ENCODE measurements around the gene PRSS33.

PRSS33 gene

DNA sequence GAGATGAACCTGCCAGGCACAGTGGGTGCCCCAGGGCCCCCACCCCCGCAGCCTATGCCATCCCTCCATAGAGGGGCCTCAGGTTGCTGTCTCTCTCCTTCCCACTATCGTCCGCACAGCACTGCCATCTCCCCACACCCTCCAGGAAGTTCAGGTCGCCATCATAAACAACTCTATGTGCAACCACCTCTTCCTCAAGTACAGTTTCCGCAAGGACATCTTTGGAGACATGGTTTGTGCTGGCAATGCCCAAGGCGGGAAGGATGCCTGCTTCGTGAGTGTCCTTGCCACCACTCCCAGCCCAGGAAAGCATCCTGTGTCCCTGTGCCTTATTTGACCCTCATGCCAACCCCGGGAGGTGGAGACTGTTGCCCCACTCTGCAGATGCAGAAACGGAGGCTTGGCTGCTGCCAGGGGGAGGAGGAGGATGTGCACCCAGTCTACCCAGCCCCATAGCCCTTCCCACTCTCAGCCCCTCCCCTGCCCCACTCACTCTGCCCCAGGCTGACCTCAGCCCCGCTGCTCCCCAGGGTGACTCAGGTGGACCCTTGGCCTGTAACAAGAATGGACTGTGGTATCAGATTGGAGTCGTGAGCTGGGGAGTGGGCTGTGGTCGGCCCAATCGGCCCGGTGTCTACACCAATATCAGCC, 33.6 kb upstream of the PRSS33 start:
- DNase-seq = no peak

DNA sequence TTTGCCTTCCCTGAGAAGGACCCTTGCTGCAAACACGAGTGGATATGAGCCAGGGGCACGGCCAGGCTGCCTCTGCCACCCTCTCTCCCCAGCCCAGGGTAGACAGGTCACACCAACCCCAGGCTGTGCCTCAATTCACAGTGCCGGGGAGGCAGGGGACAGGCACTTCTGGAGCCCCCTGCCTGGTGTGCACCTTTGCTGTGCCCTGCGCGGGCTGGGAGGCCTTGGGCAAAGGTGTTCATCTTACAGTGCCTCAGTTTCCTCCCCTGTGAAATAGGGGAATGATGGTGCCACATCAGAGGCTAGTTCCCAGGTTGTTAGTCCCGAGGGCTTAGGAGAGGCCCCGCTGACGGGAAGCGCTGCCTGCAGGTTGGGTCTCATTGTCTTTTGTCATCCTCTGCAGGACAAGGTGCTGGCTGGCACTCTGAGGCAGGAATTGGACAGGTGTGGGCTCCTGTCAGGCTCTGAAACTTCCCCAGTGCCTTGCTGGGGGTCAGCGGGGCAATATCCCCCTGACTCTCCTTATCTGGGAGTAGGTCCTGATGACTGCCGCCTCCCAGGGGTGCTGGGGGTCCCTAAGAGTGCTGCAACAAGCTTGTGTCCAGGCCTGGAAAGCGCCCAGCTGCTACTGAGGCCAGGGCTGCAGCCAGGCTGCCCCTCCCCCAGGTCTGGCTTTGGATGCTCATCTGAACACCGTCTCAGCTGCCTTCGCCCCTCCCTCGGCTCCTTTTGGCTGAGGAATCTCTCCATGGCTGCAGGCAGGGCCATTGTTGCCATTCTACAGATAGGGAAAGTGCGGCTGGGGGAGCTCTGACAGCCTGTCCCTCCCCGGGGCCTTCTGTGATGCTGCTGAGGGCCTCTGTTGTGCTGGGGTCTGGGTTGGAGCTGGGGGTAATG, 32.8 kb upstream of the PRSS33 start:
- DNase-seq = no peak

DNA sequence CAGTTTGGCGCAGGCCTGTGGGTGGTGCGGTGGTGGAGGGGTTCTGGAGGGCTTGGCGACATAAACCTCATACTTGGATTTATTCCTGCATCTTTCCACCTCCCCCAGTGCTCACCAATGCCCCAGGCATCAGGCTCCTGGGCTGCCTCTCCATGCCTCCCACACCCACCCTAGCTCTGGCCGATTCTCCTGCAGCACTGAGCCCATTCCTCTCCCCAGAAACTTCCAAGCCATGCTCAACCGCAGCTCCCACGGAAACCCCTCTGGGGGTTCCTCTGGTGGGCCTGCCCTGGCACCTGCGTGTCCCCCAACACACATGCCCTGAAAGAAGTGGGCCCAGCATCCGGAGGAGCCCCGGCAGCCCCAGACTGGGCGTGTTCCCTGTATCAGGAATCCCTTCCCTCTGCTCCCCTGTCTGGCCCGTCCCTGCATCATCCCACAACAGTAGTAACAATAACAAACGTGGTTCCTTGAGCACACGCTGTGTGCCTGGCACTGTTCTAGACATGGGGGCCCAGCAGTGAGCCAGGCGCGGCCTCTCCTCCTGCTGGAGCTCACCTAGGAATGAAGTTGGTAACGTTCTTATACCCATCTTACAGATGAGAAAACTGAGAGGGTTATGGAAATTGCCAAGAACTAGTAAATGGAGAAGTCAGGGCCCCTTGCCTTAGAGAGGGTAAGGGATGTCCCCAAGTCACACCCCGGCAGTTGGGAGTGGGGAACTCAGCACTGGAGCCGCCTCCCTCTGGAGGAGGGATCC, 32.0 kb upstream of the PRSS33 start:
- no peak for DNase-seq

DNA sequence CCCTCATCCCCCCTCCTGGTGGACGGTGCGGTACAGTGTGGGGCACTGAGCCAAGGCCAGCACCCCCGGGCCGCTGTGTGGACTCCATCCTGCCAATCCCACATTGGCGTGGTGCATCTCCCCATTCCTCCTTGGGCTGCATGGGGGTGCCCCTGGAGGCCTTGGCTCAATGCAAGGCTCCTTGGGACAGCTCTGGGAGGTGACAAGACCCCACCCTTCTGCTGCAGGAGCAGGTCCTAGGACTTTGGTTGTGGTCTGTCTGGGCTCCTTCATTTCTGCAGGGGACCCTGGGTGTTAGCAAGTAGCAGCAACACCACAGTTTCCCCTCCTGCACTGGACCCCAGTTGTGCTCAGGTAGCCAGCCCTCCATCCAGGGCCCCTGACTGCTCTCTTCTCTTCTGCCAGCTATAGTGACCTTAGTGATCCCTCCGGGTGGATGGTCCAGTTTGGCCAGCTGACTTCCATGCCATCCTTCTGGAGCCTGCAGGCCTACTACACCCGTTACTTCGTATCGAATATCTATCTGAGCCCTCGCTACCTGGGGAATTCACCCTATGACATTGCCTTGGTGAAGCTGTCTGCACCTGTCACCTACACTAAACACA, 31.0 kb upstream of the PRSS33 start:
- DNase-seq = no peak

DNA sequence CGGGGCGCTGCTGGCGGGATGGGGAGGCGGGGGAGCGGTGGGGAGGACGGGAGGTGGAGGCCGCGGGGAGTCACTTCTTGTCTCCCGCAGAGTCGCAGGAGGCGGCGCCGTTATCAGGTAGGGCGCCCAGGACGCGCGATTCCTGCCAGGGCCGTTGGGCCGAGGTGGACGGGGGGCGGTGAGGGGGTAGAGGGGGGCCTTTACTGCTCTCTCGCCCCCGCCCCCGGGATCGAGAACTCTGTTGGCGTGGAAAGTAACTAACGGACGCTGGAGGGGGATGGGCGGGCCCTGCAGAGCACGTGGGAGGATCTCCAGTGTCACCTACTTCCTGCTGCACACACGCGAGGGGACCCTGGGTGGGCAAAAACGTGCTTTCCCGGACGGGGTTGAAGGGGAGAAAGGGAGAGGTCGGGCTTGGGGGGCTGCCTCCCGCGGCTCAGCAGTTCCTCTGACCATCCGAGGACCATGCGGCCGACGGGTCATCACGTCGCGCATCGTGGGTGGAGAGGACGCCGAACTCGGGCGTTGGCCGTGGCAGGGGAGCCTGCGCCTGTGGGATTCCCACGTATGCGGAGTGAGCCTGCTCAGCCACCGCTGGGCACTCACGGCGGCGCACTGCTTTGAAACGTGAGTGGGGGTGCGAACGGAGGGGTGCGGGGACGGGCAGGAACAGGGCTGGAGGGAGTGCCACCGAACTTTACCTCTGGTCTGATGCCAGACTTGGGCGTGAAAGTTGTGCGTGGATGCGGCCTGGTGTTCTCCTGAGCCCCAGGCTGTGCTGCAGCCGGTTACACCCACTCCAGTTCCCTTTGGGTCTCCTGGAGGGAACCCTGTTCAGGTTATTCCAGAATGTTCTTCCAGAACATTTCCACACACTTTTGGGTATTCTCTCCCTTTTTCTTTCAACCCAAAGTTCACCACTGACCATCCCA, 30.2 kb upstream of the PRSS33 start:
- no peak for DNase-seq

DNA sequence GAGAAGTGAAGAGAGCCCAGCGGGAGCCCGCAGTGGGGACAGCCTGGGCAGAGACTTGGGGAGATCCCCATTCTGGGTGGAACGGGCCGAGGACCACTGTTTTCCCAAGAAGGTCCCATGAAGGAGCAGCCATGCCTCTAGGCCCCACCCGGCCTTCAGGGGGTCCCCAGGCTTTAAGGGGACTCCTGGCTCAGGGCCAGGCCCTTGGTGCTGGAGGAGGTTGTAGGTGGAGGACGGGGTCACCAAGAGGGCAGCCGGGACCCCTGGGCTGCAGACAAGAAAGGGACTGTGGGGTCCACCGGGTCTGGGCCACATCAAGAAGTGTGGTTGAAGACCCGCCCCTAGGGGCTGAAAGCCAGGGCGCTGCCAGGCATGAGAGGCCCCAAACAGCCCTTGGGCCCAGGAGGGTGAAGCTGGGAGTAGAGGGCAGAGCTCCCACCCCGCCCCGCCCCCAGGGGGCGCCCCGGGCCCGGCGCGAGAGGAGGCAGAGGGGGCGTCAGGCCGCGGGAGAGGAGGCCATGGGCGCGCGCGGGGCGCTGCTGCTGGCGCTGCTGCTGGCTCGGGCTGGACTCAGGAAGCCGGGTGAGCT, 29.5 kb upstream of the PRSS33 start, which contains the start of gene PRSS21:
Gene PRSS21, plus strand, starts transcription at position 487 of the 589 bp plus-strand sequence. Its CDS starts 32 bp downstream, at position 519.
- DNase-seq = peak; percentile 42

DNA sequence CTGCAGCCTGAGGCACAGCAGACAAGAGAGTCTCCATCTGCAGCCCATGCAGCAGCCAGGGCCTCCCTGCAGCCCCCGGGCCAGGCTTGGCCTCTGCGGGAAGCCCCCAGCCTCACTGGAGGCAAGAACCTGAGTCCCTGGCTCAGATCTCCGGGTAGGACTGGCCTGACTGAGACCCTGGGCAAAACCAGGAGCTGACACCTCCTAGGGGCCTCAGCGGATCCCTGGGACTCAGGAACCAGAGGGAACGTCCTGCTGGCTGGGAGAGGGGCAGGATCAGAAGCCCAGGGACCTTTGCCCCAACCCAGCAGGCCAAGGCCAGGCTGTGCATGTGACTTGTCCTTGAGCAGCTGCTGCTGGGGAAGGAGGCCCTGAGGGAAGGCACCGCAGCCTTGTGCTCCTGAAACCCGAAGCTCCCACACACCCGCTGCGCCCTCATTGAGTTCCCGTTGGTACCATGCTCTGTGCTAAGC, 28.0 kb upstream of the PRSS33 start:
- no peak for DNase-seq

DNA sequence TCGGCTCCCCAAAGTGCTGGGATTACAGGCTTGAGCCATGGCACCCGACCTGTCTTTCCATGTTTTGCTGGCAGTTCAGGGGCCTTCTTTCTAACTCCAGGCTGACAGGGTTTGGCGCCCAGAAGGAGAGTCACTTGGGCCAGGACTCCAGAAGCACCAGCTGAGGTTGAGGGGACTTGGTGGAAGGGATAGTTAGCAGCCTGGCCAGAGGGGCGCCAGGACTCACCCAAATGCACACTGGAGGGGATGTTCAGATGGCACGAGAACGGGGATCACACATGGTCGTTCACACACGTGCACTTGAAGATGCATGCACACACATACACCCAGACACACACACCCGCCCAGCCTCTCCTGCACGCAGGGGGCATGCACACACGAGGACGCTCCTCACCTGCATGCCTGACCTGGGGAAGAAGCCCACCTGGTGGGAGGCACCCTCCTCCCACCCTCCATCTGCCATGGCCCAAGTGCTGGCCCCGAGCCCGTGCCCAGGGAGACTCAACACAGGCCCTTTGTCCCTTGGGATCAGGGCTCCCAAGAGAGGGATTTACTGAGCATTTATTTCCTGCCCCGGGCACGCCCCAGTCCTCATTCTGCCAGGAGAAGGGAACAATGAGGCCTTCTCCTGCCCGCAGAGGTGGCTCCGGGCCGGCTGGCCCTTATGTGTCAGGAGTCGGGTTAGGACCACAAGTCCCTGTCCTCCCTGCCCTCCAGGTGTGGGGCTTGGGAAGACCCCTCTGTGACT, 27.4 kb upstream of the PRSS33 start:
- no peak for DNase-seq

DNA sequence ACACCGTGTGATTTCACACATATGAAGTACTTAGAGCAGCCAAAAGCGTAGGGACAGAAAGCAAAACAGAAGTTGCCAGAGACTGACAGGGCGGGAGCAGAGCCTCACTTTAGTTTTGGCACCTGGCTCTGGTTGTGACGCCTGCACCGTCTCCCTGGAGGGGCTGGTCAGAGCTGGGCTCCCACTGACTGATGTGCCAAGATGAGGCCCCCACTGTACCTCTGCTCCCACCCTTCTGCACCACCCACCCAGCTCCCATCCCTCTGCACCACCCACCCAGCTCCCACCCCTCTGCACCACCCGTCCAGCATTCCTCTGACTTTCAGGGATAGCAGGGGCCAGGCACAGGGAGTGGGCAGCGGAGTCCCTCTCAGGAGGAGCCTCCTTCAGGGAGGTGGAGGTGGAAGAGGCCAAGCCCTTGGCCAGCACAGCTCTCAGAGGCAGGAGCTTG, 26.4 kb upstream of the PRSS33 start:
- DNase-seq = no peak

DNA sequence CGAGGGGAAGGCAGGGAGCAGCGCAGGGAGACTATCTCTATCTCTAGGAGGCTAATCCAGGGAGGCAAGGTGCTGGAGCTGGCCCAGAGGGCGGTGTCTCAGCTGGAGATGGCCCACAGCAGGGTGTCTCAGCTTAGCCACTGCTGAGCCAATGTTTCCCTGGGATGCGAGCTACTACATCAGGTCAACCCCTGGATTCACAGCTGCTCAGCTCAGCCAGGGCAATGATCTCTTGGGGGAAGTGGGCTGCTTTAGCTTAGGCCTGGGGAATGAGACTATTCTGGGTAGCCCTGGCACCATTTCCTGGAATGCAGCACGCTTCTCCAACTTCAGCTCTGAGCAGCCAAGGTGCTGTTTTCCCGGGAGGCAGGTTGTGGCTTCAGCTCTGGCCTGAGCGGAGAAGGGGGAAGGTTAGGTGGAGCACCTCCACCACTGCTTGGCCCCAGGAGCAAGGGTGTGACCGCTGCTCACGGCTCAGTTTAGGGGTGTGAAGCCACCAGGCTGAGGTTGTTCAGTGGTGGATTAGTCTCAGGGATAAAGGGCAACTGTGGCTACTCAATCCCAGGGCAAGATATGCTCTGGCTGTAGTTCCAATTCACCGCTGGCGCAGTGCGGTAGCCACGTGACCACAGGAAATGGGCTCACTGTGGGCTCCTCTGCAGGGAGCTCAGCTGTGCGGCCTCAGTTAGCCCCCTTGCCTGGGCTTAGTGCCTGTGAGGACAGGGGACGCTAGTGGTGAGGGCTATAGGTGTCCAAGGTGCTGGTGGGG, 24.5 kb upstream of the PRSS33 start:
- DNase-seq = no peak

DNA sequence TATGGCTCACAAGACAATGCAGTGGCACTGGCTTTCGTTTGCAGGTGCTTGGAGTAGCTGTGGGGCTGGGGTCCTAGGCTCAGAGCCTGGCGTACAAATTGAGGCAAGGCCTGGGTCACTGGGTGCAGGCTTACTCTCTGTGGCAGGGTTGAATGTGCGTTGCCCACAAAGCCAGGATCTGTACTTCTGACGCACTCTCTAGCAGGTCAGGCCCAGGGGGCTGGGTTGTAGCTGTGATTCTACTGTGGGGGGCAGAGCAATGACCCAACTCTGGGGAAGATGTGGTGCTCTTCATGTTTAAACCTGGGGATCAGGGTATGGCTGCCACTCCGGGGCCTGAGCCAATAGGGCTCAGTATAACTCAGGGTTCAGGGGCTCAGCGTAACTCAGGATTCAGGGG, 23.3 kb upstream of the PRSS33 start:
- DNase-seq = no peak

DNA sequence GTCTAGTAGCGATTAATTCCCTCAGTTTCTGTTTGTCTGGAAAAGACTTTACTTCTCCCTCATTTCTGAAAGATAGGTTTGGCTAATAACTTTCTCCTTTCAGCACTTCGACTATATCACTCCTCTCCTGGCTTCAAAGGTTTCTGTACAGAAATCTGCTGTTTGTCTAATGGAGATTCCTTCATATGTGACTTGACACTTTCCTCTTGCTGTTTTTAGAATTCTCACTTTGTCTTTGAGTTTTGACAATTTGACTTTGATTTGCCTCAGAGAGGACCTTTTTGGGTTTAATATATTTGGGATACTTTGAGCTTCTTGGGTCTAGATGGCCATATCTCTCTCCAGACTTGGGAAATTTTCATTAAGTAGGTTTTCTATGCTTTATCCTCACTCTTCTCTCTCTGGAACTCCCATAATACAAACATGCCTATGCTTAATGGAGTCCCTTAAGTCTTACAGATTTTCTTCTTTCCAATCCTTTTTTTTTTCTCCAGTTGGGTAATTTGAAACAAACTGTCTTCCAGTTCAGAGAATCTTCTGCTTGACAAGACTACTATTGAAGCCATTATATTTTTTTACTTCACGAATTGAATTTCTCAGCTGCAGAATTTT, 21.9 kb upstream of the PRSS33 start:
- DNase-seq = no peak

DNA sequence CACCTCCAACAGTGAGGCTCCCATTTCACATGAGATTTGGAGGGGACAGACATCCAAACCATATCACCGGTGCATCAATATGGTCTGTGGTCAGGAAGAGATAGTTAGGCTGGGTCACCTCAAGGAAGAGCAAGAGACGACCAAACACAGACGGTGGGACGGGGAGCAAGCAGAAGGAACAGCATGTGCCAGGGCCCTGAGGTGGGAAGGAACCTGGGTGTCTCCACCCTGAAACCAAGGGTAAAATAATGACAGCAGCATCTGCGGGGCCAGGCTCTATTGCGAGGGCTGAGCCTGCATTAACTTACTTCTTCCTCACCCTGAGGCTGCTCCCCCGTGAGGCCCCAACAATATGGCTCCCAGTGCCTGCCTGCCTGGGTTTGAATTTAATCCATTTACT, 20.8 kb upstream of the PRSS33 start:
- no peak for DNase-seq

DNA sequence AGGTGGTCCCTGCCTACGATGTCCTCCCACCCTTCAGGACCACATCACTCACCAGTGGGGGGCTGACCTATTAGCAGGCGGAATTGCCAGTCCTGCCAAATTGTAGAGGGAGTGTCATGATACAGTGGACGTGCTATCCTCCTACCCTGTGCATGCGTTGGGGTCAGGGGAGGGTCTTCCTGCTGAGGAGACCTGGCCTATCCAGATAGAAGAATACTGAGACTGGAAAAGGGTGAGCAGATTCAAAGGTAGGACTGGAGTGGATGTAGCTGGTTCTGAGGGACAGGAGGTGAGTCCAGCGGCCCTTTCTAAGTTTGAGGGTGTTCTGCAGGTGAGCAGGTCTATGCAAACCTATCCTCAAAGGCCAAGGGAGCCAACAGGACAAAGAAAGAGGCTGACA, 18.9 kb upstream of the PRSS33 start:
- no peak for DNase-seq

DNA sequence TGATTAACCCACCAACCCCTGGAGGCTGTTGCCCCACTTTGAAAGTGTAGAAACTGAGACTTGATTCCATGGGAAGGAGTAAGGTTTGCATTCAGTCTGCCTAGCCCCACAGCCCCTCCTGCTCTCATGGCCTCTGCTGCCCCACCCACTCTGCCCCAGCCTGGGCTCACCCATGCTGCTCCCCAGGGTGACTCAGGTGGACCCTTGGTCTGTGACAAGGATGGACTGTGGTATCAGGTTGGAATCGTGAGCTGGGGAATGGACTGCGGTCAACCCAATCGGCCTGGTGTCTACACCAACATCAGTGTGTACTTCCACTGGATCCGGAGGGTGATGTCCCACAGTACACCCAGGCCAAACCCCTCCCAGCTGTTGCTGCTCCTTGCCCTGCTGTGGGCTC, 17.4 kb upstream of the PRSS33 start:
- DNase-seq = no peak

DNA sequence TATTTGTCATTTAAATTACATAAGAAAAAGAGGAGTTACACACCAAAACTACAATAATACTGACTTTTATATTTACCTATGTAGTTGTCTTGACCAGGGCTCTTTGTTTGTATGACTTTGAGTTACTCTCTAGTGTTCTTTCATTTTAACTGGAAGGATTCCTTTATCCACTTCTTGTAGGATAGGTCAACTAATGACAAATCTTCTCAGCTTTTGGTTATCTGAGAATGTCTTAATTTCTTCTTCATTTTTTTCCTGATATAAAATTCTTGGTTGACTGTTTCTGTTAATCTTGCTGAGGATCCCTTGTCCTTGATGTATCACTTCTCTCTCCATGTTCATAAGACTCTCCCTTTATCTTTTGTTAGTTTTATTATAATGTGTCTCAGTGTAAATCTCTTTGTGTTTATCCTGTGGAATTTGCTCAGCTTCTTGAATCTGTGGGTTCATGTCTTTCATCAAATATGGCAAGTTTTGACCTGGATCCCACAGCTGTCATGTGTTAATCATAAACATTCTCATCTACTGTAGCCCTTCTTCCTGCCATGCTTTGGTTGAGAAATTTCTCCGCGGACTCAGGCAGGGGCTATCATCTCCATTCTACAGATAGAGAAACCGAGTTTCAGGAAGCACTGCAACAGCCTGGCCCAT, 16.3 kb upstream of the PRSS33 start:
- no peak for DNase-seq

DNA sequence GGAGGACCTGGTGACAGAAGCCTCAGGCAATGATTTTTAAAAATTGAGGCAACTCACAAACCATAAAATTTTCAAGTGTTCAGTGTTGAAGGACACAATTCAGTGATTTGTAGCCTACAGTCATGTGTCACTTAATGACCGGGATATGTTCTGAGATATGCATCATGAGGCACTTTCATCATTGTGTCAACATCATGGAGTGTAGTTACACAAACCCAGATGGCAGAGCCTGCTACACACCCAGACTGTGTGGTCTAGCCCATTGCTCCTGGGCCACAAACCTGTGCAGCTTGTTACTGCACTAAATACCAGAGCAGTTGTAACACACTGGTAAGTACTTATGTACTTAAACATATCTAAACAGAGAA, 12.5 kb upstream of the PRSS33 start:
- DNase-seq = no peak

DNA sequence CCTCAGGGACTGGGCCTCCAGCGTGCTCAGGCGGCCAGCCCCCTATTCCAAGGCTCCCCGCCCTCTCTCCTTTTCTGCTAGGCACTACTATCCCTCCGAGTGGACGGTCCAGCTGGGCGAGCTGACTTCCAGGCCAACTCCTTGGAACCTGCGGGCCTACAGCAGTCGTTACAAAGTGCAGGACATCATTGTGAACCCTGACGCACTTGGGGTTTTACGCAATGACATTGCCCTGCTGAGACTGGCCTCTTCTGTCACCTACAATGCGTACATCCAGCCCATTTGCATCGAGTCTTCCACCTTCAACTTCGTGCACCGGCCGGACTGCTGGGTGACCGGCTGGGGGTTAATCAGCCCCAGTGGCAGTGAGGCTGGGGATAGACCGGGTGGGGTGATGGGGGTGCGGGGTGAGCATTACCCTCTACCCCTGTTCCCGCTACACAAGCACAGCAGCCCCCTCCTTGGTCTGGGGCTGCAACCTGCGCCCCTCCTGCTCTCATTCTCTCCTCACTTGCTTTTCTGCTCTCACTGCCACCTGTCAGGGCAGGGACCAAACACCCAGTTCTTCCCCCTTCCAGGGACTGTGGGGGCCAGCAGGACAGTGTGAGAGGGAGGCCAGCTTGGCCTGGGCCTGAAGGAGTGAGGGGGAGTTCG, 12.0 kb upstream of the PRSS33 start:
- DNase-seq = no peak

Data from CD4-positive, alpha-beta T cell treated with Interferon gamma for 1 hour (primary cell).